Lung (tissue), 12 donors: ENCODE data around the gene CHPT1. TPM values are rescaled to one million over a fixed set of nuclear protein-coding genes. Genes with fewer than 3 reads are reported as not detected.

Source experiments
- ATAC-seq: fragments of 200-7000 bp; cut with Tn5 transposase; one replicate; pipeline ENCODE4 v1.9.1; 2020; ENCODE audit warnings: moderate number of reproducible peaks; ENCODE audit not compliant: insufficient read depth, low FRiP score
- DNase-seq, 3 donors: peaks; one replicate each; pipeline ENCODE4 v3.0.0-alpha.2; 2013 to 2017
- H3K27ac ChIP-seq, 2 donors: one replicate each; pipeline ENCODE4 v1.5.1; 2013; ENCODE audit warnings: mild to moderate bottlenecking in 2 of 2, moderate library complexity in 2 of 2, control low read depth in 1 of 2, inconsistent platforms in 1 of 2, low read depth in 1 of 2, low read length in 1 of 2
- H3K27me3 ChIP-seq, 3 donors: one replicate each; pipeline ENCODE4 v1.5.1; 2013; ENCODE audit warnings: low read length in 2 of 3; ENCODE audit not compliant: control insufficient read depth in 3 of 3, insufficient read depth in 3 of 3
- H3K36me3 ChIP-seq, 4 donors: one replicate each; pipeline ENCODE4 v1.5.1; 2013; ENCODE audit warnings: low read length in 4 of 4, mild to moderate bottlenecking in 1 of 4, moderate library complexity in 1 of 4; ENCODE audit not compliant: control insufficient read depth in 4 of 4, insufficient read depth in 4 of 4
- H3K4me1 ChIP-seq, 5 donors: one replicate each; pipeline ENCODE4 v1.5.1; 2013; ENCODE audit warnings: low read length in 5 of 5, mild to moderate bottlenecking in 2 of 5, moderate library complexity in 1 of 5; ENCODE audit not compliant: control insufficient read depth in 5 of 5, insufficient read depth in 5 of 5
- H3K4me3 ChIP-seq: one replicate; pipeline ENCODE4 v1.5.1; 2013; ENCODE audit warnings: mild to moderate bottlenecking, control low read depth, moderate library complexity
- H3K9ac ChIP-seq, 2 donors: one replicate each; pipeline ENCODE4 v1.5.1; 2013; ENCODE audit warnings: low read length in 2 of 2, control low read depth in 1 of 2; ENCODE audit not compliant: insufficient read depth in 1 of 2
- H3K9me3 ChIP-seq, 4 donors: one replicate each; pipeline ENCODE4 v1.5.1; 2013; ENCODE audit warnings: low read length in 3 of 4, mild to moderate bottlenecking in 1 of 4, moderate library complexity in 1 of 4; ENCODE audit not compliant: control insufficient read depth in 4 of 4, insufficient read depth in 3 of 4
- CTCF ChIP-seq: IDR thresholded peaks from 2 replicates; pipeline ENCODE4 v1.5.1; 2012; ENCODE audit warnings: mild to moderate bottlenecking; ENCODE audit errors: control extremely low read depth, extremely low read depth
- WGBS, 2 donors: extraction: QIAGEN DNeasy Blood & Tissue Kit; methylation state at CpG; one replicate each; pipeline ENCODE4 v1.1.7; 2013; 5-methylcytosine and 5-hydroxymethylcytosine counted together
- polyA plus RNA-seq, 2 donors: library from polyadenylated mRNA; stranded (reverse); fragments of 200-250 nt; gene quantifications; one replicate each; pipeline ENCODE4 v1.2.1, GENCODE V29; 2013
- total RNA-seq, 2 donors: library from RNA; depleted of rRNA in 1 of 2; stranded (reverse); fragments of >200 nt in 1 of 2; gene quantifications; one replicate each; pipeline ENCODE4 v1.2.1, GENCODE V29; 2014 to 2021
- donor health status: control.
- donor health status: control.
- donor health status: Bipolar disorder and iron deficiency.
- donor health status: healthy.
- donor health status: DM: yes; HTN: yes; CAD: no.

The CHPT1 gene
- total and polyA plus RNA-seq, 4 donors, result 25.1 to 60.9 (median 41.2) TPM

GRCh38 chr12:101768781-101769180 is 71.3 kb downstream of the CHPT1 start:
- peaks cover 7 to 34% (median 12%) of the 10 kb centered on the region in 4 donors for H3K36me3 ChIP-seq
- no peaks in the 10 kb centered on the region for H3K9me3 ChIP-seq
- no peak overlapping the region for H3K9ac ChIP-seq
- ATAC-seq (no peak), DNase-seq (no peak)
- no peak overlapping the region for H3K4me3 ChIP-seq
- no peak overlapping the region for H3K27ac ChIP-seq
- no peaks in the 10 kb centered on the region for H3K27me3 ChIP-seq
- 90 to 97% methylated on average over 2 of the region's 2 CpGs for WGBS, 2 donors
- H3K4me1 ChIP-seq, result peaks cover 0 to 4% (median 0%) of the 10 kb centered on the region in 5 donors
- TF ChIP-seq CTCF, result no peak

- no peak for TF ChIP-seq CTCF
- H3K4me1 ChIP-seq, result no peaks in the 10 kb centered on the region
- no peak for ATAC-seq
- no peaks in the 10 kb centered on the region for H3K27me3 ChIP-seq
- H3K27ac ChIP-seq, result no peak overlapping the region
- no peaks in the 10 kb centered on the region for H3K9me3 ChIP-seq
- no peak overlapping the region for H3K9ac ChIP-seq
- no peak overlapping the region for H3K4me3 ChIP-seq
- no peak for DNase-seq
- 83 to 92% methylated on average over 5 of the region's 5 CpGs for WGBS, 2 donors
- peaks cover 7 to 24% (median 12%) of the 10 kb centered on the region in 4 donors for H3K36me3 ChIP-seq
These were observed 72.4 kb downstream of the CHPT1 start for GRCh38 chr12:101769865-101770264.

- H3K27ac ChIP-seq, result no peak overlapping the region
- DNase-seq (no peak), ATAC-seq (no peak)
- H3K27me3 ChIP-seq, result no peaks in the 10 kb centered on the region
- TF ChIP-seq CTCF, result no peak
- peaks cover 5 to 19% (median 12%) of the 10 kb centered on the region in 4 donors for H3K36me3 ChIP-seq
- no peak overlapping the region for H3K9ac ChIP-seq
- WGBS, 2 donors, result 32 to 71% methylated on average over 5 of the region's 5 CpGs
- H3K4me1 ChIP-seq, result no peaks in the 10 kb centered on the region
- no peak overlapping the region for H3K4me3 ChIP-seq
- H3K9me3 ChIP-seq, result no peaks in the 10 kb centered on the region
These were observed 74.8 kb downstream of the CHPT1 start for GRCh38 chr12:101772012-101772775.
